Measurements from ENCODE around the gene HEY2. TPM values are rescaled to one million over a fixed set of nuclear protein-coding genes. Genes with fewer than 3 reads are reported as not detected.

Gene HEY2
- total RNA-seq, 2 donors from 2014 or later, result 0.37 to 0.69 TPM

DNA sequence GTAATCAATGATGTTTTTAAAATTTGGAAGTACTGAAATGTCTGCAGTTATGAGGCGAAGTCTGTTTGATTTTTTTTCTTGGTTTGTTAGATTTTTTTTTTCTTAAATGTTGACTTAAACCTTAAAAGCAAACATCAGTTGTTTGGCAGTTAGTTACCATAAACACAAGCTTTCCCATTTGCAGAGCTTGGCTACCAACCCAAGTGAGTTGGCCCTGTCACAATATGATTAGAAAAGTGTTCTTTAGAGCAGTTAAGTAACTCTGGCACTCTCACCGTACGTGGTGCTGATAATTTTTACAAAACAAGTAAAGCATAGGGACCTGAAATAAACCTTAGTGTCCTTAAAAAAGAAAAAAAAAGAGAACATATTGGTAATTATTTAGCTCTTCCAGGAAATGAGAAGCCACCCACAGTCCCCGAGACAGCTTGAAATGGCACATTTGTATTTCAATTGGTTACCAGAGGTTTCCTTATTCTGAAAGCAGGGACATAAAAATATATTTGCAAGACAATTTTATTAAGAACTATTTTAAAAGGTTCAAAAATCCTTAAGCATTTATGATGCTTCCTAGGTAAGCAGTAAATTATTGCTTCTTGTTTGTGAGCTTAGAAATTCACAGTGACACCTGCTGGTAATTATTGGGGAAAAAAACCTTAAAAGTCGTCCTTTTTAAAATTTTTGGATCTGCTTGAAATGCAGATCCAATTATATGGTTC lies 3.9 kb downstream of the HEY2 start:
- Histone ChIP-seq H3K4me1 (peaks cover 5% of the 10 kb centered on the region), H3K9me3 (no peaks in the 10 kb centered on the region), H3K27ac (no peak overlapping the region), H3K4me3 (no peak overlapping the region), H3K27me3 (peaks cover 37% of the 10 kb centered on the region), H3K9ac (ENCODE audit: low read depth in 2 of 2, low read length in 2 of 2) (no peak overlapping the region), H3K36me3 (no peaks in the 10 kb centered on the region)
- TF ChIP-seq, protein P1, sequence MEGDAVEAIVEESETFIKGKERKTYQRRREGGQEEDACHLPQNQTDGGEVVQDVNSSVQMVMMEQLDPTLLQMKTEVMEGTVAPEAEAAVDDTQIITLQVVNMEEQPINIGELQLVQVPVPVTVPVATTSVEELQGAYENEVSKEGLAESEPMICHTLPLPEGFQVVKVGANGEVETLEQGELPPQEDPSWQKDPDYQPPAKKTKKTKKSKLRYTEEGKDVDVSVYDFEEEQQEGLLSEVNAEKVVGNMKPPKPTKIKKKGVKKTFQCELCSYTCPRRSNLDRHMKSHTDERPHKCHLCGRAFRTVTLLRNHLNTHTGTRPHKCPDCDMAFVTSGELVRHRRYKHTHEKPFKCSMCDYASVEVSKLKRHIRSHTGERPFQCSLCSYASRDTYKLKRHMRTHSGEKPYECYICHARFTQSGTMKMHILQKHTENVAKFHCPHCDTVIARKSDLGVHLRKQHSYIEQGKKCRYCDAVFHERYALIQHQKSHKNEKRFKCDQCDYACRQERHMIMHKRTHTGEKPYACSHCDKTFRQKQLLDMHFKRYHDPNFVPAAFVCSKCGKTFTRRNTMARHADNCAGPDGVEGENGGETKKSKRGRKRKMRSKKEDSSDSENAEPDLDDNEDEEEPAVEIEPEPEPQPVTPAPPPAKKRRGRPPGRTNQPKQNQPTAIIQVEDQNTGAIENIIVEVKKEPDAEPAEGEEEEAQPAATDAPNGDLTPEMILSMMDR (IDR thresholded peaks at IDR 0.05), result no peak
- DNase-seq, result no peak
- intact Hi-C loops (cut with DNase I), result loop anchor here (10.0 kb wide), 1 partner anchor 599 kb away; the partner anchor contains the start of gene TPD52L1

DNA sequence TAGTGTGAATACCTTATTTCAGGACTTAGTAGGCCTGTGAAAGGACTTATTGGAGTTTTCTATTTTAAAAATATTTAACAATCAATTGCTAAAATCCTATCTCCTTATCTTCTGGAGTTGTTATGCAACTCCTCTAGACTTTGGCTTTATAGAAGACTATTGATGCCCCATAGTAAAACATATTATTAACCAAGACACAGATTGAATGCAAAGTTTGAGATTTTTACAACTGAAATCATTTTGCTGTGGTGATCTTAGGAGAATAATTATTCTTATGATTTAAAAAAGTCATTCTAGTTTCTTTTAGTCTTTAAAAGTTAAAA lies 4.5 kb downstream of the HEY2 start:
- H3K9ac ChIP-seq (ENCODE audit: low read depth in 2 of 2, low read length in 2 of 2), result no peak overlapping the region
- DNase-seq, result no peak
- peaks cover 5% of the 10 kb centered on the region for H3K4me1 ChIP-seq
- H3K36me3 ChIP-seq, result no peaks in the 10 kb centered on the region
- TF ChIP-seq, protein P1 (IDR thresholded peaks at IDR 0.05), result peak; percentile 20
- no peaks in the 10 kb centered on the region for H3K9me3 ChIP-seq
- H3K27me3 ChIP-seq, result peaks cover 34% of the 10 kb centered on the region
- H3K4me3 ChIP-seq, result no peak overlapping the region
- intact Hi-C loops (cut with DNase I), result loop anchor here (10.0 kb wide), 1 partner anchor 599 kb away; the partner anchor contains the start of gene TPD52L1
- no peak overlapping the region for H3K27ac ChIP-seq

DNA sequence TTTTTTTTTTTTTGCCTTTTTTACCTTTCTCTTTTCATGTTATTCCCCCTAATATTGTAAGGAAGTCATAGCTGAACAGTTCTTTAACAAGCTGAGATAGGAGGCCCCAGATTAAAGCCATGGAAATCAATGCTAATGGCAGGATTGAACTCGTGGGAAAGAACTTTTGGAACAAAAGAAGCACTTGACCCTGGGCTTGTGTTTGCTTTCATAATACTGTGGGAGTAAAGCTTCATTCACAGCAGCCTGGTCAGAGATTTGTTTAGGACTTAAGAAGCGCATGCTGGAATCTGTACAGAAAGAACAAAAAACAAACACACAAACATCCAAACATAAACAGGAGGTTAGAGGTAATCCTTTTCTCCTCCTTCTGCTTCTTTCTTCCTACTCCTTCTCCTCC lies 5.1 kb downstream of the HEY2 start:
- no peak overlapping the region for H3K27ac ChIP-seq
- no peak overlapping the region for H3K4me3 ChIP-seq
- peaks cover 29% of the 10 kb centered on the region for H3K27me3 ChIP-seq
- TF ChIP-seq, protein P1 (IDR thresholded peaks at IDR 0.05), result no peak
- intact Hi-C loops (cut with DNase I), result loop anchor here (10.0 kb wide), 1 partner anchor 600 kb away; the partner anchor contains the start of gene TPD52L1
- H3K9ac ChIP-seq (ENCODE audit: low read depth in 2 of 2, low read length in 2 of 2), result no peak overlapping the region
- H3K4me1 ChIP-seq, result peaks cover 5% of the 10 kb centered on the region
- no peaks in the 10 kb centered on the region for H3K9me3 ChIP-seq
- no peak for DNase-seq
- H3K36me3 ChIP-seq, result no peaks in the 10 kb centered on the region

DNA sequence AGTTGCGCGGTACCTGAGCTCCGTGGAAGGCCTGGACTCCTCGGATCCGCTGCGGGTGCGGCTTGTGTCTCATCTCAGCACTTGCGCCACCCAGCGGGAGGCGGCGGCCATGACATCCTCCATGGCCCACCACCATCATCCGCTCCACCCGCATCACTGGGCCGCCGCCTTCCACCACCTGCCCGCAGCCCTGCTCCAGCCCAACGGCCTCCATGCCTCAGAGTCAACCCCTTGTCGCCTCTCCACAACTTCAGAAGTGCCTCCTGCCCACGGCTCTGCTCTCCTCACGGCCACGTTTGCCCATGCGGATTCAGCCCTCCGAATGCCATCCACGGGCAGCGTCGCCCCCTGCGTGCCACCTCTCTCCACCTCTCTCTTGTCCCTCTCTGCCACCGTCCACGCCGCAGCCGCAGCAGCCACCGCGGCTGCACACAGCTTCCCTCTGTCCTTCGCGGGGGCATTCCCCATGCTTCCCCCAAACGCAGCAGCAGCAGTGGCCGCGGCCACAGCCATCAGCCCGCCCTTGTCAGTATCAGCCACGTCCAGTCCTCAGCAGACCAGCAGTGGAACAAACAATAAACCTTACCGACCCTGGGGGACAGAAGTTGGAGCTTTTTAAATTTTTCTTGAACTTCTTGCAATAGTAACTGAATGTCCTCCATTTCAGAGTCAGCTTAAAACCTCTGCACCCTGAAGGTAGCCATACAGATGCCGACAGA lies 9.9 kb downstream of the HEY2 start:
- Histone ChIP-seq H3K36me3 (no peaks in the 10 kb centered on the region), H3K27me3 (peaks cover 9% of the 10 kb centered on the region), H3K4me1 (no peaks in the 10 kb centered on the region), H3K9me3 (no peaks in the 10 kb centered on the region), H3K9ac (ENCODE audit: low read depth in 2 of 2, low read length in 2 of 2) (no peak overlapping the region), H3K27ac (no peak overlapping the region), H3K4me3 (no peak overlapping the region)
- intact Hi-C loops (cut with DNase I), result loop anchor here (10.0 kb wide), 1 partner anchor 605 kb away; the partner anchor contains the start of gene TPD52L1
- no peak for DNase-seq
- TF ChIP-seq, protein P1 (IDR thresholded peaks at IDR 0.05), result no peak

DNA sequence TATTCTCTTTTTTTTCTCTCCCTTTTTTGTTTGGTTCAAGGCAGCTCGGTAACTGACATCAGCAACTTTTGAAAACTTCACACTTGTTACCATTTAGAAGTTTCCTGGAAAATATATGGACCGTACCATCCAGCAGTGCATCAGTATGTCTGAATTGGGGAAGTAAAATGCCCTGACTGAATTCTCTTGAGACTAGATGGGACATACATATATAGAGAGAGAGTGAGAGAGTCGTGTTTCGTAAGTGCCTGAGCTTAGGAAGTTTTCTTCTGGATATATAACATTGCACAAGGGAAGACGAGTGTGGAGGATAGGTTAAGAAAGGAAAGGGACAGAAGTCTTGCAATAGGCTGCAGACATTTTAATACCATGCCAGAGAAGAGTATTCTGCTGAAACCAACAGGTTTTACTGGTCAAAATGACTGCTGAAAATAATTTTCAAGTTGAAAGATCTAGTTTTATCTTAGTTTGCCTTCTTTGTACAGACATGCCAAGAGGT lies 10.6 kb downstream of the HEY2 start:
- intact Hi-C loops (cut with DNase I), result loop anchor here (10.0 kb wide), 1 partner anchor 605 kb away; the partner anchor contains the start of gene TPD52L1
- Histone ChIP-seq H3K27me3 (peaks cover 2% of the 10 kb centered on the region), H3K9ac (ENCODE audit: low read depth in 2 of 2, low read length in 2 of 2) (no peak overlapping the region), H3K27ac (no peak overlapping the region), H3K9me3 (no peaks in the 10 kb centered on the region), H3K36me3 (no peaks in the 10 kb centered on the region), H3K4me1 (no peaks in the 10 kb centered on the region), H3K4me3 (no peak overlapping the region)
- DNase-seq, result no peak
- TF ChIP-seq, protein P1 (IDR thresholded peaks at IDR 0.05), result no peak

All from colonic mucosa (tissue), 4 donors.